NCI-H2196 treated with DMSO at 0.1 percent for 48 hours (cell line): ENCODE data around the gene EHBP1L1.

ENCODE experiments used
- DNase-seq: peaks from one replicate; lab custom pipeline; 2025; ENCODE audit not compliant: unreplicated experiment; lab: John Stamatoyannopoulos, UW

The EHBP1L1 gene

DNA sequence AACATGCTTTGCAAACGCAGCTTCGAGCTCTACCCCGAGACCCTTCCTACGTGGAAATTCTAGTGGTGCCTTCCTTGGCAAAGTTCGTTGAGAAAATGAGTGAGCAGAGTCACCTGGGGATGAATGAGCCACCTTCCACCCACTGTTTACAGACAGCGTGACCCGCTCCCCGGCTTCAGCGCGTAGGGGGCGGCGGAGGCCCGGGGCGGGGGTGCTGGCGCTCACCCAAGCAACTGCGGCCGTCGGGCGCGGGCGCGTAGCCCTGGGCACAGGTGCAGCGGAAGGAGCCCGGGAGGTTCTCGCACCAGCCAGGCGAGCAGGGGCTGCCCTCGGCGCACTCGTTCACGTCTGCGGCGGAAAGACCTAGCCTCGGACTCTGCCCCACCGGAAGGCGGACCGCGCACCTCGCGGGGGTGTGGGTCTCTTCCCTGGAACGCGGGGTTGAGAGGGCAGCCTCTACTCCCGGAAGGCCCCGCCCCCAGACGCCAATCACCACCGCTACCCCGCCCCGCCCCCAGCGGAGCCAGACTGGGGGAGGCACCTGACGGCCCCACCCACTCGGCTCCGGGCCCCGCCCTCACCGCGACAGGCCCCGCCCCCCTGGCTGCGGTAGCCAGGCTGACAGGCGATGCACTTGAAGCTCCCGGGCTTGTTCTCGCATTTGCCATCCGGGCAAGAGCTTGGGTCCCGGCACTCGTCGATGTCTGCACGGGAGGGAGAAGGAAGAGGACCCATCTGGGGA is 29.5 kb upstream of the EHBP1L1 start:
- DNase-seq = peak; percentile 87

DNA sequence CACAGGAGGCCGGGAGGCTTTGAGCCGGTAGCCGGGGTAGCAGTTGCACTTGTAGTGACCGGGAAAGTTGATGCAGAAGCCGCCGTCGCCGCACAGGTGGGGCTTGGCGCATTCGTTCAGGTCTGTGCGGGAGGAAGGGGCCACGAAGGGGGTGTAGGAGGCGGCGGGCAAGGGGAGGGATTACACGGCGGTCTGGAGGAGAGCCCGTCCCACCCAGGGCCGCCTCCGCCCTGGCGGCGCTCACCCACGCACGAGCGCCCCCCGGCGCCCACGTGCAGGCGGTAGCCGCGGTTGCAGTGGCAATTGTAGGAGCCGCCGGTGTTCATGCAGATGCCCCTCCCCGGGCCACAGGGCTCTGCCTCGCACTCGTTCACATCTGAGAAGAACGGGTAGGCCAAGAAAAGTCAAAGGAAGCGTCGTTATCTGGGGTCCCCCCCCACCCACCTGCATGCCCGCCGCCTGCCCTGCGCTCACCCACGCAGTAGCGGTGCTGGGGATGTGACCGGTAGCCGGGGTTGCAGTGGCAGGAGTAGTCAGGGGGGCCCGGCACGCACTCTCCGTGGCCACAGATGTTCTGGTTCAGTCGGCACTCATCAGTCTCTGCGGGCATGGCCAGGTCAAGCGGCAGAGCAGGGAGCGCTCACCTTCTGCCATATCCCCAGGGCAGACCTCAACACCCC is 28.3 kb upstream of the EHBP1L1 start:
- no peak for DNase-seq

DNA sequence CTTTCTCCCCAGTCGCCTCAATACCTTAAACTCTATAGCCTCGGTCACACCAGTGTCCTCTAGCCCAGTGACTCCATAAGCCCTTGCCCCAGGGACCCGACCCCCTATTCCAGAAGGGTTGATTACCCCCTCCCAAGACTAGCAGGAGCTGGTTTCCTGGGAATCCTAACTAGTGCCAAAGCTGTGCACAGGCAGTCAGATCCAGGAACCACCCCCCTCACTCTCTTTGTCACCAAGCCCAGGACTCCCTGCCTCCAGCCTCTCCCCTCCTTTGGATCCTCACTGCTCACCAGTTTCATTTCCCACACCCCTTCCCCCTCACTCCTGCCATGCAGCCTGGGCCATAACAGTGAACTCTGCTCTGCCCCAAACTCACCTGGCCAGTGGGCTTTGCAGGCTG is 27.5 kb upstream of the EHBP1L1 start:
- DNase-seq = no peak

DNA sequence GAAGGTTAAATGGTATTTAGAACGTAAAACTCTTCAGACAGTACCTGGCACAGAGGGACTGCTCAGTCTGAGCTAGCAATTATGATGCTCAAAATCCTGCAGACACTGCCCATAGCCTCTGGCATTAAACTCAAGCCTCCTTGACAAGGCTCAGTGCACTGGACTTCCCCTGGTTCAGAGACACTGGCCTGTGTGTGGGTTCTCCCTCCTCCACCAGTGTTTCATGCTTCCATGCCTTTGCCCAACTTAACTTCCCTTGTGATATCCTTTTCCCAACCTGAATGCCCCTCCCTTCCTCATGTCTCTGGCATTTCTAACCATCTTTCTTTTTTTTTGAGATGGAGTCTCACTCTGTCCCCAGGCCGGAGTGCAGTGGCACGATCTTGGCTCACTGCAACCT is 26.8 kb upstream of the EHBP1L1 start:
- no peak for DNase-seq

DNA sequence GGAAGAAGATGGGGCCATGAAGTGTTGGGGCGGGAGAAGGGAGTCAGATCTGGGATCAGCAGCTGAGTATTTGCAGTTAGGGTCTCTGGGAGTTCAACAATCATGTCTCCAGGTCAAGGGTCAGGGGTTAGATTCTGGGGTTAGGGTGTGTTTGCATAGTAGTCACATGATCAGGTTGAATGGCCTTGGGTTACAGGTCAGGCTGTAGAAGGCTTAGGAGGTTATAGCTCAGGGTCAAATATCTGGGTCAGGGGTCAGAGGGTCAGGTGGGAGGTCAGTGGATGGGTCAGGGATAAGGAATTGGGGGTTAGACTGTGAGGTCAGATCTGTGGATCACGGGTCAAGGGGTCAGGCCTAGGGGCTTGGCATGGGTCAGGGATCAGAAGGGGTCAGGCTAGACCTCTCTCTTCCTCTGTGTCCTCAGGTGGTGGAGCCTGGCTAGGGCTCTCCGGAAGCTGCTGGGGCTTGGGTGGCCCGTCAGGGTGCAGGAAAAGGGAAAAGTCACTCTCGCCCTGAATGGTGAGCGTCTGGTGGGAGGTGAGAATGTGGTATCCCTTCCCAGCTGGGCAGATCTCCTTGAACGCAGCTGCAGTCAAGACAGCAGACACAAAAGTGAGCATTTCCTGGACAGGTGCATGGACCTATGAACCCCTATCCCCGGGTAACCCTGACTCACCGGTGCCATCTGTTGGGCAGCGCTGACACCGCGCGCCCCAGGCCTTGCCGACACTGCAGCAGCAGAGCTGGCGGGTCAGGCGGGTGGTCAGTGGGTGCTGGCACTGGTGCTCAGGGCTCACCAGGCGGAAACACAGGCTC is 24.1 kb upstream of the EHBP1L1 start:
- DNase-seq = peak; percentile 89

DNA sequence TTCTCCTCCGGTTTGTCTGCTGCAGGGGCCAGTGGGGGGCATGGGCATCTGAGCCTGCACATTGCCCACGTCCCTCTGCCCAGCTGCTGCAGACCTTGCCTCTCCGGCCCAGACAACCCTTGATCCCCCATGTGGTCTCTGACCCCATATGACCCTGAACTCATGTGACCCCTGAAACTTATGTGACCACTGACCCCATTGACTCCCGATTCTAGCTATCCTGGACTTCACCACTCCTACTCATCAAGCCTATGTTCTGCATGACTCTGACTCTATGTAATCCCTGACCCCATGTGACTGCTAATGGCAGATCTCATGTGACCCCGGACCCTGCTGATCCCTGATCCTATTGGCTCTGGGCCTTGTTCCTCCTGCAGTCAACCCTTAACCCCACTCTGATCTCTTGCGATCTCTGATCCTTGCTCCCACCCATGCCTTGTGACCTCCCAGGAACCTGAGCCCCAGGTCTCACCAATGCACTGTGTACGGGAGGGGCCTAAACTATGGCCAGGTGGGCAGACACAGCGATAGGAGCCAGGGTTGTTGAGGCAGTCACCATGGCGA is 23.4 kb upstream of the EHBP1L1 start:
- peak; percentile 49 for DNase-seq

DNA sequence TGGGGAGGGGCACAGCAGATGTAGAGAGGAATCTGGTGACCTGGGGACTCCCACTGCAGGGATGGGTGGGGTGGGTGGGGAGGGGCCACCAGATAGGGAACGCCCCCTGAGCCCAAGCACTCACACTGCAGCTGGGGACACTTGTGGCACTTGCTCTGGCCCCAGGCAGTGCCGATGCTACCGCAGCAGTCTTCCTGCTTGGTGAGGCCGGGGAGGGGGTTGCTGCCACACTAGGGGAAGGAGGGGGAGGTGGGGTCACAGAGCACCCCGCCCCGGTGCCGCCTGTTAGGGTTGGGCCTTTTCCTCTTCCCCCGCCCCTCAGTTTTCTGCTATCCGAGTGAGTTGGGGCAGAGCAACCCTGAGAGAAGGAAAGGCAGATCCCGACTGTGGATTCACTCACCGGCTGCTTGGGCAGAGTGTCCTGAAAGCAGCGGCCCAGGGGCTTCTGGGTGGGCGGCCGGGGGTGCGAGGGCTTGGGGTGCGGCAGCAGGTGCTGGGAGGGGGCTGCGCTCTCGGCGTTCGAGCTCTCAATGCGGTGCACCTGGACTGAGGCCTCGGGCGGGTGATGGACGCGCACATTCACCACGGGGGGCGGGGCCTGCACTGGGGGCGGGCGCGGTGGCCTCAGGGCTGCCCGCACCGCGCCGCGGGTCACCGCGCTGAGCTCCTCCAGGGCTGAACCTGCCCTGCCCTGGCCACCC is 22.4 kb upstream of the EHBP1L1 start:
- DNase-seq = peak; percentile 85

DNA sequence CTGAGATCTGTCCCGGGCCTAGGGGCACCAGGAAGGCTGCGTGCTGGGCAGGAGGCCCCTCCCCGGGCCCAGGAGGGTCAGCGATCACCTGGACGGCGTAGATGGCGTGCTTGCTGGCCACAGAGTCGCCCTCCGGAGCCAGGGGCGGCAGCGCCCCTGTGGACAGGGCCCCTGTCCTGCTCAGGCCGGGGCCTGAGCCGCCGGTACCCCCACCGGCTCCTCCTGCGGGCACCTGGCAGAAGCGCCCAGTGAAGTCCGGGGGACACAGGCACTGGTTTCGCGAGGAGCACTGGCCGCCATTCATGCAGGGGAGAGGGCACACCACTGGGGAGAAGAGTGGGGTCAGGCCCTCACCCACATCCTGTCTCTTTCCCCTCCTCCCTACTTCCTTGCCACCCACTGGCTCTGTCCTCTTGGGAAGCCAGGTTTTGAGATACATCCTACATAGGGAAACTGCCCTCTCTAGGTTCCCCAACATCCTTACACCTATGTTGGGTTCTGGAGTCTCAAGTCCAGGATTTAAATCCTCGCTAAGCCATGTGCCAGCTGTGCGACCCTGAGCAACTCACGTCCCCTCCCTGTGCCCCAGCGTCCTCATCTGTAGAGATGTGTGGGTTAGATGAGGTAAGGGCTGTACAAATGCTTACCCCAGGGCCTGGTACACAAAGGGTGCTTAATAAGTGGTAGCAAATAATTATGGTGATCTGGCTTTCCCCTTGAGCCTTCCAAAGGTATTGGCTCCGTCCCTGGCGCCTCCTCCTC is 21.6 kb upstream of the EHBP1L1 start:
- no peak for DNase-seq

DNA sequence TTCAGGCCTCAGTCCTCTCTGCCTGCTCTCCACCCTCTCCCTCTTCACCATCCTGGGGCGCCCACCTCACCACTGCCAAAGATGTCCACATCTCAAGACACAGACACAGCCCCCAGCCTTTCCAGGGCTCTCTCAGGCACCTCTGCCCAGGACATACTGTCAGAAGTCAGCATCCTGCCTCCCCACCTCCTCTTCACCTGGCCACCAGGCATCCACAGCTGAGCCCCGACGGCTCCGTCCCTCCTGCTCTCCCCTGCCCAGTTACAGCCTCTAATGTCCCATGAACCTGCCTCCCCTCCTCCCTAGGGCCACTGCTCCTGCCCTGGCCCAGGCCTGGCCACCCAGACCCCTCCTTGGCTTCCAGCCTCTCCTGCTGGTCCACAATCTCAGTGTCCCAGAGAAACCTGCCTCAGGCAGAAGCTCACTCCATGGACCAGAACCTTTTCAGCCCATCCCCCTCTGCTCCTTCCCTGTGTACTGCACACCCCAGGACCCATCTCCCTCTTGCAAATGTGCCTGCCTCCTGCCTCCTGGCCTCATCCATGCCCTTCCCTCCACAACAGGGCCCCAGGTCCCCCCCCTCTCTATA is 20.9 kb upstream of the EHBP1L1 start:
- no peak for DNase-seq

DNA sequence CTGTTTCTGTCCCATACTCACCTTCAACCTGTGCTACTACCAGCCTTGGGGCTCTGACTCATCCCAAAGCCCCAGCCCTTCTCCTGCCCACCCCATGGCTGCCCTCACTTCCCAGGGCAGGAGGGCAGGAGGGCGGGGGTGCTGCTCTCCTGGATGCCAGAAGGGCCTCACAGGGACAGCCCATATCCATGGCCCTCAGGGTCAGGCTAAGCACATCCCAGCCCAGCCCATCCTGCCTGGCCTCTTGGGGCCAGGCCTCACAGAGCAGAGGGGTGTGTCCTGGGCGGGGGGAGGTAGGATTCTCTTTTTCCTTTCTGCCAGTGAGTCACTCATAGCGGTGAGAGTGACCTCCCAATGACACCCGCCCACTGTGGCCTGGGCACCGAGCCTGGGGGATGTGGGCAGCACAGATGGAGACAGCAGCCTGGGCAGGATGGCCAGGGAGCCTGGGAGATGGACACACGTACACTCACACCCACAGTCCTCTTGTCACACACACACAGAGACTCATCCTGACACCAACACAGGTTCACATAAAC is 20.1 kb upstream of the EHBP1L1 start:
- no peak for DNase-seq

DNA sequence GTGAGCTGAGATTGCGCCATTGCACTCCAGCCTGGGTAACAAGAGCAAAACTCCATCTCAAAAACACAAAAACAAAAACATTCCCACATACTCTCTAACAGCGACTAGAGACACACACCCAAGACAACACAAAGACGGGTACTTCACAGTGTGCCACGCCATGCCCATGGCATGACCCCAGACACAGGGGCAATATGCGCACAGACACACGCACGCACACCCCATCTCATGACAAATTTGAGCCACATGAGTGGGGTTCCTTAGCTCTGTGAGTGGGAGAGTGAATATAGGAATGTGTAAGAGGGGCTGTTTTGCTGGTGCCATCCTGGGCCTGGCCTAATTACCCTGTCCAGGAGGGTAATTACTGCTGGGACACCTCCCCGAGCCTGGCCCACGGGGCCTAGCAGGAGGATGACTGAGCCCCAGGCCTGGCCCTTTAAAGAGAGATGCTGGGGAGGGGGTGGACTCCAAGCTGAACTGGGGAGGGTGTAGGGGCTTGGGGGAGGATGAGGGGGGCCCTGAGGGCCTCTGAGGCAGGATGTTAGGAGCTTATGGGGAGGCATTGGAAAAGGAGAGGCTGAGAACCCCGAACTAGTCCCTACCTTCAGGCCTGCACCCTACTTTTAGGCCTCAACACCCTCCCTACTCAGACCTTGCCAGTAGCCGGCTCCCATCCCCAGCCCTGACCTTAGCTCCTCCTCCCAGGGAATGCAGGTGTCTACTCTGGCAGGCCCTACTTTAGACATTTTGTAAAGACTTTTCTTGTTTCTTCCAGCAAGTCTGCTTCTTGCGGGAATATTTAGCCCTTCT is 19.2 kb upstream of the EHBP1L1 start:
- no peak for DNase-seq

DNA sequence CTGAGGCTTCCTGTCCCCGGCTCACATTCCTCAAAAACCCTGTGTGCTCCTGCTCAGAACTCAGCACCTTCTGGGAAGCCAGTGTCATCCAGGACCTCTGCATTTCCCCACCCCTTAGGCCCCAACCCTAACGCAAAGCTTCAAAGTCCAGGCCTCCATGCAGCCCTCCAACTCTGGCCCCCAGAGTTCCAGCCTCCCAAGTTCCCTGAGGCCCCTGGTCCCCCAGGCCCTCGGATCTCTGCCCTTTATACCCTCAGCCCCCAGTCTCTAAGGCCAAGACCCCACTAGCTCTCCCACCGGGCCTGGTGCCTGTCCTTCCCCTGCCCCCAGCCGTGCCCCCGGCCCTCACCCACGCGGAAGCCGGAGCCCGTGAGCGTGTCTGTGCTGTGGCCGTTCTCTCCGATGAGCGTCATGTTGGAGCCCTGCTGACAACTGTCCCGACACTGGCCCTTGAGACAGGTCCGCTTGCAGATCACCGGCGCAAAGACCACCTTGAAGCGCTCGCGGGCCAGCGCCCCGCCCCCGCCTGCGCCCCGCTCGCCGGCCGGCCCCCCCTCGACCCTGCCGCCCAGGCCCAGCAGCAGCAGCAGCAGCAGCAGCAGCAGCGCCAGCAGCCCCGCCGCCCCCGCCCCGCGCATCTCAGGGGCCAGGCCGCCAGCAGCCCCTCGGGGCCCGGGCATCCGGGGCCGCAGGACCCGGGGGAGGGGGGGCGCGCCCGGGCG is 18.4 kb upstream of the EHBP1L1 start:
- DNase-seq = no peak

DNA sequence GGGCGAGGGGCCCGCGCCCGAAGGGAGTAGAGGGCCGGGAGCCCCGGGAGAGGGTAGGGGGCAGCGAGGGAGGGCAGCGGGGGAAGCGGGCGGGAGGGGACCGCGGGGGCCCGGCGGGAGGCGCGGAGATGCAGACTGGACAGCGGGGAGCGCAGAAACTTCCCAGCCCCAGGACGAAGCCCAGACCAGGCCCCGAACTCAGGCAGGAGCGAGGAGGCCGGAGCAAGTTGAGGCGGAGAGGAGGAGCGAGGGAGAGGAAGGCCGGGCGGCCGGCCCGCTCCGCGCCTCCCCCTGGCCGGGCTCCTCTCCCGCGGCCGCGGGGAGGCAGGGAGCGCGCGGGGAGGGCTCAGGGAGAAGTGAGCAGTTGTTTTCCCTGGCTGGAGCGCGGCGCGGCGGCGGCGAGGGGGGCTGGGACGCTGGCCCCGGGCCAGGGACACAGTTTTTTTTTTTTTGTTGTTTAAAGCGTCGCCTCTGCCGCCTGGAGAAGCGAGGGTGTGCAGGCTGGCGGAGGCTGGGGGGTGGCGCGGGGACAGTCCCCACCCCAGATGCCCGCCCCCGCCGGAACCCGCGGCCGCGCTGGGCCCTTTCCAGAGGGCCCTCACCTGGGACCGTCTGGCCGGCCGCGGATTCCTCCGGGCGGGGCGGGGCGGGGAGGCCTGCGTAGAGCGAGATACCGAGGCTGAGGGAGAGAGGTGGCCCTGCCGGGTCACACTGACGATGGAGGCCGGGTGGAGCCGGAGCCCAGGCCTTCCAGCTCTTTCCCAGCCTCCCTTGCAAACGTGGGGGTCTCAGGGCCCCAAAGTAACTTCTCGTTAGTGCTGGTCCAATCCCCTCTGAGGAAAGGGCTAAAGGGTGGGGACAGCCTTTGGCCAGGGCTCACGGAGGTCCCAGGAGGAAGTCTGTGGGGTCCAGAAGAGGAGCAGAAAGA is 17.6 kb upstream of the EHBP1L1 start, which contains the start of gene LTBP3:
LTBP3 (minus strand) TSS at position 358 of the 928 bp plus-strand sequence. CDS start 400 bp downstream, outside the sequence.
- DNase-seq = peak; percentile 32

DNA sequence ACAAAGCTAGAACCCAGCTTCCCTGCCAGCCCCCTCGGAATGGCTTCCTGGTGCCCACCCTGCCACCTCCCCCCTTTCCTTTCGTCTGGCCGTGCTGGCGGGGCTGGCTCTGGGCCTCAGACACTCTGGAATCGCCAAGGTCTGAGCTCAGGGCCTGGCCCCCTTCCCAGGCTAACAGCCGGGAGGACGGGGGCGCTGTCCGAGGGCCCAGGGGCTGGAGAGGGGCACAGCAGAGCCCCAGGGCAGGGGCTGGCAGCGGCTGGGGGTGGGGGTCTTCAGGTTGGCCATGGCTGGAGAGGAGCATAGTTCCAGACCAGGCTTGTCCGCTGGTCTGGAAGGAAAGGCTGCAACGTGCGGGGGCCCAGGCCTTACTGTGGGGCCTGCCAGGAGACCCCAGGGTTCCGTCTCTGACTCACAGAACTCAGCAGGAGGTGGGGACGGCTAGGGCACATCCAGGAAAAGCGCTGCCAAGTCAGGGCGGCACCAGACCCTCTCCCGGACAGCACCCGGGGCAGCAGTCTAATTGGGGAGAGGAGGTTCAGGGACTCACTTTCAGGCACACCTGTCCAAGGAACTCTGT is 16.8 kb upstream of the EHBP1L1 start:
- DNase-seq = no peak

DNA sequence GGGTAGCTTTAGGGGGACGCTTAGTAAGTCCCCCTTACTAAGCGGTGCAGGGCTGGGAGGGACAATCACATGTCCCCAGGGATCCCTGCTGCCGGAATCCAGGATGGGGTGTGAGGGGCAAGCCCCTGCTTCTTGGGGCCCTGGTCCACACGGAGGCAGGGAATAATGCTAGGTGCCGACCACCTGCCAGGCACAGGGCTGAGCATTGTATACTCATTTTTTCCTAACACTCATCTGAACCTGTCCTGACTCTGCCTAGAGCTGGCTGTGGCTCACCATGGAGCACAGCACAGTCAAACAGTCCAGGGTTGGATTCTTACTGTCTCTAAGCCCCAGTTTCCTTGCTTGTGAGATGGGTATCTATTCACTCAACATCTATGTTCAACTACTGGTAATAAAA is 16.3 kb upstream of the EHBP1L1 start:
- DNase-seq = no peak

DNA sequence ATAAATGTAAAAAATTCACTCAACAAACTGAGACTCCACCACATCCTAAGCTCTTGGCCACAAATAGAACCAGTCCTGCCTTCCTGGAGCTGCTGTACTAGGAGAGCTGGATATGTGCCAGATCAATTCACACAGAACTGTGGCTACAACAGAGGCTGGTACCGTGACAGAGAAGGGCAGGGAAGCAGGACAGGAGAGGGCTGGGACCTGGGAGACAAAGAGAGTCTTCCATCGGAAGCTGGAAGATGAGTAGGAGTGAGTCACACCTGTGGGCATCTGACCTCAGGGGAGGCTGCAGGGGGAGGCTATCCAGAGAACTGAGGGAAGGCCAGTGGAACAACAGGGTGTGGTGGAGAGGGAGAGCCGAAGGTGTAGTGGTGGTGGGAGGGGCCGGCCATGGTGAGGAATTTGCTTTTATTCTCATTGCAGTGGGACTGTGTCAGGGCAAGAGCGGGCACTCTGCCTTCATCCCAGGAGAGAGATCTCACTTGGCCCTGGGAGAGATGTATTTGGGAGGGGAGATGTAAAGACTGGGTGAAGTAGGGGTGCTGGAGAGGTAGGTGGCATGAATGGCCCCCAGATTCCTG is 15.8 kb upstream of the EHBP1L1 start:
- peak; percentile 71 for DNase-seq
